HepG2 (cell line): ENCODE data around the gene VEGFA. TPM values are rescaled to one million over a fixed set of nuclear protein-coding genes. Genes with fewer than 3 reads are reported as not detected.

ENCODE experiments used
- ATAC-seq: fragments of 200-7000 bp; cut with Tn5 transposase; 3 replicates; pipeline ENCODE4 v1.9.1; 2020; ENCODE audit warnings: mild to moderate bottlenecking, moderate library complexity
- BruUV-seq: library from RNA; stranded (reverse); fragments of 400-500 nt; replicated peaks from 2 replicates; lab custom pipeline; 2021; lab: Mats Ljungman, UMichigan
- CTCF ChIA-PET: fragments of 300-600 bp; formaldehyde crosslinking; extraction: SDS; loops from one replicate; lab custom pipeline; 2021; ENCODE audit warnings: low total read pairs, inconsistent platforms, low intra/inter-chr PET ratio; lab: Yijun Ruan, JAX
- POLR2A ChIA-PET: fragments of 350-600 bp; sonication (Branson Sonifier 250); formaldehyde crosslinking; loops from one replicate; lab custom pipeline; 2020; ENCODE audit warnings: antibody characterized with exemption, inconsistent platforms; lab: Yijun Ruan, JAX
- DNase-seq: peaks from one replicate; pipeline ENCODE4 v3.0.0-alpha.2; 2015; ENCODE audit warnings: low spot score
- FAIRE-seq: peaks from 3 replicates; lab custom pipeline; 2011; peaks lifted over from hg19 to GRCh38; lab: Jason Lieb, UNC
- H2AFZ ChIP-seq: one replicate; pipeline ENCODE4 v1.6.1; 2011; ENCODE audit warnings: low read length, inconsistent platforms
- H3K27ac ChIP-seq: fragments of 300-600 bp; 3 replicates; pipeline ENCODE4 v1.8.0; 2011; ENCODE audit warnings: mixed run types, mild to moderate bottlenecking, mixed read lengths, low read length, inconsistent platforms; ENCODE audit not compliant: insufficient read depth; ENCODE audit errors: extremely low read length
- H3K27me3 ChIP-seq, 2 experiments: fragments of 200-600 bp in 1 of 2; 2 replicates in 1 of 2; 3 replicates in 1 of 2; pipeline versions ENCODE4 v1.6.0 to v1.8.0; 2011; ENCODE audit warnings: low read length in 2 of 2, mild to moderate bottlenecking in 2 of 2, moderate library complexity in 2 of 2, inconsistent platforms in 1 of 2; ENCODE audit not compliant: insufficient read depth in 2 of 2, control insufficient read depth in 1 of 2
- H3K36me3 ChIP-seq, 2 experiments: fragments of 200-600 bp in 1 of 2; replicated peaks in 1 of 2; 2 replicates in 1 of 2; 3 replicates in 1 of 2; pipeline versions ENCODE4 v1.5.1 to v1.8.0; 2011; ENCODE audit warnings: low read length in 2 of 2, inconsistent platforms in 1 of 2; ENCODE audit not compliant: insufficient read depth in 2 of 2, control insufficient read depth in 1 of 2
- H3K4me1 ChIP-seq: 2 replicates; pipeline ENCODE4 v1.5.1; 2012; ENCODE audit warnings: low read length, inconsistent platforms; ENCODE audit not compliant: insufficient read depth
- H3K4me2 ChIP-seq: 2 replicates; pipeline ENCODE4 v1.6.0; 2011; ENCODE audit warnings: low read depth, low read length, inconsistent platforms
- H3K4me3 ChIP-seq, 3 experiments: fragments of 200-600 bp in 1 of 3; sonication (generic), shearing (Covaris generic) in 1 of 3; replicated peaks in 1 of 3; 2 replicates each; pipeline ENCODE4 v1.5.1; 2011 to 2016; ENCODE audit warnings: low read length in 3 of 3, inconsistent platforms in 2 of 3, low read depth in 2 of 3, mild to moderate bottlenecking in 2 of 3, control low read depth in 1 of 3, mixed read lengths in 1 of 3; ENCODE audit not compliant: insufficient read depth in 1 of 3
- H3K79me2 ChIP-seq: one replicate; pipeline ENCODE4 v1.6.1; 2011; ENCODE audit warnings: low read length, inconsistent platforms; ENCODE audit not compliant: insufficient read depth
- H3K9ac ChIP-seq: 2 replicates; pipeline ENCODE4 v1.6.0; 2011; ENCODE audit warnings: mild to moderate bottlenecking, low read depth, low read length, inconsistent platforms; ENCODE audit not compliant: insufficient read depth
- H3K9me3 ChIP-seq: 2 replicates; pipeline ENCODE4 v1.5.1; 2012; ENCODE audit warnings: mild to moderate bottlenecking, low read length
- H4K20me1 ChIP-seq: 2 replicates; pipeline ENCODE4 v1.6.0; 2011; ENCODE audit warnings: inconsistent platforms, mild to moderate bottlenecking, low read length, moderate library complexity; ENCODE audit not compliant: insufficient read depth
- AGO2 ChIP-seq: fragments of 200-400 bp; formaldehyde crosslinking; optimal IDR thresholded peaks from 2 replicates; pipeline ENCODE3; 2017; ENCODE audit warnings: mild to moderate bottlenecking, low read depth, low read length, moderate library complexity
- ARID4A ChIP-seq: sonication (generic); formaldehyde crosslinking; IDR thresholded peaks from 2 replicates; pipeline ENCODE4 v1.5.0; 2020; ENCODE audit warnings: mild to moderate bottlenecking, missing genetic modification reagents, borderline replicate concordance
- CENPT ChIP-seq: sonication (generic); formaldehyde crosslinking; IDR thresholded peaks from 2 replicates; pipeline ENCODE4 v1.8.0; 2022; ENCODE audit warnings: low read depth, mild to moderate bottlenecking, moderate library complexity, missing genetic modification reagents
- CTCF ChIP-seq: sonication (generic); formaldehyde crosslinking; IDR thresholded peaks from 2 replicates; pipeline ENCODE4 v1.5.0; 2020; ENCODE audit warnings: mild to moderate bottlenecking, missing genetic modification reagents, moderate library complexity
- FUBP1 ChIP-seq: sonication (generic); formaldehyde crosslinking; IDR thresholded peaks from 2 replicates; pipeline ENCODE4 v1.5.1; 2020; ENCODE audit warnings: missing genetic modification reagents, mild to moderate bottlenecking, borderline replicate concordance
- NFYB ChIP-seq: sonication (generic); formaldehyde crosslinking; IDR thresholded peaks from 2 replicates; pipeline ENCODE4 v1.4.0; 2020; ENCODE audit warnings: missing genetic modification reagents
- RCOR2 ChIP-seq: IDR thresholded peaks from 2 replicates; pipeline ENCODE4 v1.6.1; 2016; ENCODE audit warnings: missing biosample characterization, missing genetic modification reagents
- TAF1 ChIP-seq: sonication (generic); formaldehyde crosslinking; IDR thresholded peaks from 2 replicates; pipeline ENCODE4 v1.4.0; 2020; ENCODE audit warnings: missing genetic modification reagents
- TEAD2 ChIP-seq: sonication (generic); formaldehyde crosslinking; IDR thresholded peaks from 2 replicates; pipeline ENCODE4 v1.9.0; 2021; ENCODE audit warnings: missing genetic modification reagents
- XBP1 ChIP-seq: sonication (generic); formaldehyde crosslinking; IDR thresholded peaks from 2 replicates; pipeline ENCODE4 v1.5.0; 2020; ENCODE audit warnings: missing genetic modification reagents
- ZFY ChIP-seq: sonication (generic); formaldehyde crosslinking; IDR thresholded peaks from 2 replicates; pipeline ENCODE4 v1.4.0; 2020; ENCODE audit warnings: missing genetic modification reagents
- ZNF225 ChIP-seq: sonication (generic); formaldehyde crosslinking; IDR thresholded peaks from 2 replicates; pipeline ENCODE4 v1.4.0; 2020; ENCODE audit warnings: mild to moderate bottlenecking, missing genetic modification reagents
- ZNF383 ChIP-seq: sonication (generic); formaldehyde crosslinking; IDR thresholded peaks from 2 replicates; pipeline ENCODE4 v1.4.0; 2020; ENCODE audit warnings: missing genetic modification reagents, mild to moderate bottlenecking, borderline replicate concordance
- ZNF562 ChIP-seq: sonication (generic); formaldehyde crosslinking; IDR thresholded peaks from 2 replicates; pipeline ENCODE4 v1.8.0; 2022; ENCODE audit warnings: missing genetic modification reagents, borderline replicate concordance
- ZNF563 ChIP-seq: sonication (generic); formaldehyde crosslinking; IDR thresholded peaks from 2 replicates; pipeline ENCODE4 v1.8.0; 2022; ENCODE audit warnings: mild to moderate bottlenecking, moderate library complexity, missing genetic modification reagents
- ZNF572 ChIP-seq: sonication (generic); formaldehyde crosslinking; IDR thresholded peaks from 2 replicates; pipeline ENCODE4 v1.5.1; 2020; ENCODE audit warnings: mild to moderate bottlenecking, missing genetic modification reagents
- ZNF672 ChIP-seq: sonication (generic); formaldehyde crosslinking; IDR thresholded peaks from 2 replicates; pipeline ENCODE4 v1.8.1; 2022; ENCODE audit warnings: missing genetic modification reagents
- WGBS: methylation state at CpG from one replicate; pipeline ENCODE4 v1.1.6; 2017; ENCODE audit warnings: low lambda C conversion rate; 5-methylcytosine and 5-hydroxymethylcytosine counted together
- in situ Hi-C: cut with HindIII; loops from 2 replicates; pipeline ENCODE4 v1.10.0; 2017; ENCODE audit warnings: low pct_unique_long_range_greater_than_20kb; ENCODE audit not compliant: extremely low pct_ligation_motif_present
- intact Hi-C: fragments of 100-400 bp; cut with micrococcal nuclease; formaldehyde crosslinking; loops from one replicate; pipeline ENCODE4 v1.10.0; 2022; ENCODE audit not compliant: unreplicated experiment
- polyA plus RNA-seq, 8 experiments: library from polyadenylated mRNA; depleted of rRNA in 3 of 8; stranded (reverse) in 7 of 8; unstranded in 1 of 8; fragments of >200 nt; fragmentation: Illumina TruSeq in 4 of 8; extraction: Trizol in 4 of 8; gene quantifications; 2 replicates each; pipeline versions ENCODE4 v1.2.1 to v1.2.3, GENCODE V29; 2011 to 2016; ENCODE audit warnings: low read depth in 4 of 8, missing spikeins in 1 of 8, mixed read lengths in 1 of 8; ENCODE audit not compliant: insufficient read depth in 1 of 8
- total RNA-seq, 5 experiments: library from RNA; depleted of rRNA; stranded (reverse); fragments of >200 nt; fragmentation: Illumina TruSeq; extraction: Trizol; gene quantifications; 2 replicates each; pipeline ENCODE4 v1.2.3, GENCODE V29; 2016; ENCODE audit warnings: low read depth in 1 of 5

VEGFA gene
- total and polyA plus RNA-seq, 2 of the 13 experiments (the other 11 are each of a cell fraction or from before 2014, with no cell fraction given) = 68.1 to 629 TPM

- no peaks in the 10 kb centered on the region for H3K36me3 ChIP-seq
- no TSS peak for BruUV-seq
- no peak overlapping the region for H3K4me2 ChIP-seq
- intact Hi-C loops (no loop called here), in situ Hi-C loops (no loop called here)
- WGBS = 32% methylated on average over 5 of the region's 5 CpGs
- ChIA-PET CTCF (no interaction called here), POLR2A (interaction anchor here (1.4 kb wide), 1 partner anchor 50 kb away, joined by 3 read pairs; the partner anchor contains the start of gene VEGFA)
- DNase-seq (no peak), ATAC-seq (no peak), FAIRE-seq (no peak)
- H3K4me1 ChIP-seq = peaks cover 50% of the 10 kb centered on the region
- no peak overlapping the region for H3K4me3 ChIP-seq
- no peak overlapping the region for H3K27ac ChIP-seq
- H2AFZ ChIP-seq = no peak overlapping the region
- H4K20me1 ChIP-seq = no peaks in the 10 kb centered on the region
- no peak overlapping the region for H3K9ac ChIP-seq
- peaks cover 0 to 2% of the 10 kb centered on the region in 2 experiments; a peak in 1 of 5 replicates for H3K27me3 ChIP-seq
- TF ChIP-seq CTCF (CRISPR knock-in tag) = no peak
- no peak for TF ChIP-seq ZNF672
- TF ChIP-seq NFYB (CRISPR knock-in tag) = no peak
- no peak for TF ChIP-seq CENPT (CRISPR knock-in tag)
- no peak for TF ChIP-seq ZFY (CRISPR knock-in tag)
- TF ChIP-seq XBP1 (CRISPR knock-in tag) = no peak
- TF ChIP-seq RCOR2 (CRISPR knock-in tag) = no peak
- TF ChIP-seq FUBP1 = no peak
- TF ChIP-seq ZNF383 (CRISPR knock-in tag) = no peak
- TF ChIP-seq ZNF563 (CRISPR knock-in tag) = no peak
- TF ChIP-seq TEAD2 (CRISPR knock-in tag) = no peak
- TF ChIP-seq ZNF572 (CRISPR knock-in tag) = no peak
- no peak for TF ChIP-seq ZNF562 (CRISPR knock-in tag)
- TF ChIP-seq AGO2 = no peak
- TF ChIP-seq ZNF225 (CRISPR knock-in tag) = no peak
- no peak for TF ChIP-seq TAF1 (CRISPR knock-in tag)
- no peak for TF ChIP-seq ARID4A (CRISPR knock-in tag)
- H3K79me2 ChIP-seq = no peaks in the 10 kb centered on the region
- H3K9me3 ChIP-seq = no peaks in the 10 kb centered on the region
Measured at GRCh38 chr6:43819958-43820357, 49.9 kb downstream of the VEGFA start.
